HepG2 (cell line): ENCODE results near the gene EMP2. TPM values are rescaled to one million over a fixed set of nuclear protein-coding genes. Genes with fewer than 3 reads are reported as not detected.

Experiments used
- BATF2 ChIP-seq: sonication (generic); formaldehyde crosslinking; IDR thresholded peaks from 2 replicates; pipeline ENCODE4 v1.8.0; 2022; ENCODE audit warnings: mild to moderate bottlenecking, missing genetic modification reagents, moderate library complexity
- BCL6 ChIP-seq: IDR thresholded peaks from 2 replicates; pipeline ENCODE4 v1.6.1; 2016; ENCODE audit warnings: missing genetic modification reagents, missing compliant biosample characterization
- MBNL3 ChIP-seq: fragments of 250-450 bp; sonication (Bioruptor Pico); conservative IDR thresholded peaks from 2 replicates; pipeline ENCODE4 v1.8.0; 2022; ENCODE audit warnings: mild to moderate bottlenecking, inconsistent platforms
- RARG ChIP-seq: sonication (generic); formaldehyde crosslinking; IDR thresholded peaks from 2 replicates; pipeline ENCODE4 v1.4.0; 2020; ENCODE audit warnings: low read depth, mild to moderate bottlenecking, missing genetic modification reagents
- ZBTB7A ChIP-seq: sonication (generic); formaldehyde crosslinking; IDR thresholded peaks from 2 replicates; pipeline ENCODE4 v1.8.0; 2022; ENCODE audit warnings: mild to moderate bottlenecking, missing genetic modification reagents
- ZBTB7B ChIP-seq: sonication (generic); formaldehyde crosslinking; IDR thresholded peaks from 2 replicates; pipeline ENCODE4 v1.4.0; 2020; ENCODE audit warnings: missing genetic modification reagents
- ZNF572 ChIP-seq: sonication (generic); formaldehyde crosslinking; IDR thresholded peaks from 2 replicates; pipeline ENCODE4 v1.5.1; 2020; ENCODE audit warnings: mild to moderate bottlenecking, missing genetic modification reagents
- ZNF644 ChIP-seq: IDR thresholded peaks from 2 replicates; pipeline ENCODE4 v1.6.1; 2016; ENCODE audit warnings: low read depth
- ZNF766 ChIP-seq: sonication (generic); formaldehyde crosslinking; IDR thresholded peaks from 2 replicates; pipeline ENCODE4 v1.5.0; 2020; ENCODE audit warnings: missing genetic modification reagents, borderline replicate concordance
- polyA plus RNA-seq, 8 experiments: library from polyadenylated mRNA; depleted of rRNA in 3 of 8; stranded (reverse) in 7 of 8; unstranded in 1 of 8; fragments of >200 nt; fragmentation: Illumina TruSeq in 4 of 8; extraction: Trizol in 4 of 8; gene quantifications; 2 replicates each; pipeline versions ENCODE4 v1.2.1 to v1.2.3, GENCODE V29; 2011 to 2016; ENCODE audit warnings: low read depth in 4 of 8, missing spikeins in 1 of 8, mixed read lengths in 1 of 8; ENCODE audit not compliant: insufficient read depth in 1 of 8
- total RNA-seq, 5 experiments: library from RNA; depleted of rRNA; stranded (reverse); fragments of >200 nt; fragmentation: Illumina TruSeq; extraction: Trizol; gene quantifications; 2 replicates each; pipeline ENCODE4 v1.2.3, GENCODE V29; 2016; ENCODE audit warnings: low read depth in 1 of 5
- TF ChIP-seq, protein P1 (sequence below): sonication (generic); formaldehyde crosslinking; IDR thresholded peaks from 2 replicates; pipeline ENCODE4 v1.5.0; 2020; ENCODE audit warnings: missing genetic modification reagents, mild to moderate bottlenecking, borderline replicate concordance
- TF ChIP-seq, protein P2 (sequence below): sonication (generic); formaldehyde crosslinking; IDR thresholded peaks from 2 replicates; pipeline ENCODE4 v1.5.1; 2020; ENCODE audit warnings: missing genetic modification reagents, mild to moderate bottlenecking, borderline replicate concordance

The EMP2 gene
- total and polyA plus RNA-seq, 2 of the 13 experiments (the other 11 are each of a cell fraction or from before 2014, with no cell fraction given): 24.6 to 91.2 TPM

GRCh38 chr16:10608687-10609401 is 28.4 kb upstream of the EMP2 start (continued):
- TF ChIP-seq, protein P1, sequence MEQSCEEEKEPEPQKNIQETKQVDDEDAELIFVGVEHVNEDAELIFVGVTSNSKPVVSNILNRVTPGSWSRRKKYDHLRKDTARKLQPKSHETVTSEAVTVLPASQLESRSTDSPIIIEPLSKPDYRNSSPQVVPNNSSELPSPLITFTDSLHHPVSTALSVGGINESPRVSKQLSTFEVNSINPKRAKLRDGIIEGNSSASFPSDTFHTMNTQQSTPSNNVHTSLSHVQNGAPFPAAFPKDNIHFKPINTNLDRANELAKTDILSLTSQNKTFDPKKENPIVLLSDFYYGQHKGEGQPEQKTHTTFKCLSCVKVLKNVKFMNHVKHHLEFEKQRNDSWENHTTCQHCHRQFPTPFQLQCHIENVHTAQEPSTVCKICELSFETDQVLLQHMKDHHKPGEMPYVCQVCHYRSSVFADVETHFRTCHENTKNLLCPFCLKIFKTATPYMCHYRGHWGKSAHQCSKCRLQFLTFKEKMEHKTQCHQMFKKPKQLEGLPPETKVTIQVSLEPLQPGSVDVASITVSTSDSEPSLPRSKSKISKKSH (CRISPR knock-in tag): no peak
- TF ChIP-seq BCL6 (CRISPR knock-in tag): no peak
- TF ChIP-seq RARG (CRISPR knock-in tag): no peak
- TF ChIP-seq ZBTB7A (CRISPR knock-in tag): no peak
- TF ChIP-seq ZNF572 (CRISPR knock-in tag): no peak
- TF ChIP-seq, protein P2, sequence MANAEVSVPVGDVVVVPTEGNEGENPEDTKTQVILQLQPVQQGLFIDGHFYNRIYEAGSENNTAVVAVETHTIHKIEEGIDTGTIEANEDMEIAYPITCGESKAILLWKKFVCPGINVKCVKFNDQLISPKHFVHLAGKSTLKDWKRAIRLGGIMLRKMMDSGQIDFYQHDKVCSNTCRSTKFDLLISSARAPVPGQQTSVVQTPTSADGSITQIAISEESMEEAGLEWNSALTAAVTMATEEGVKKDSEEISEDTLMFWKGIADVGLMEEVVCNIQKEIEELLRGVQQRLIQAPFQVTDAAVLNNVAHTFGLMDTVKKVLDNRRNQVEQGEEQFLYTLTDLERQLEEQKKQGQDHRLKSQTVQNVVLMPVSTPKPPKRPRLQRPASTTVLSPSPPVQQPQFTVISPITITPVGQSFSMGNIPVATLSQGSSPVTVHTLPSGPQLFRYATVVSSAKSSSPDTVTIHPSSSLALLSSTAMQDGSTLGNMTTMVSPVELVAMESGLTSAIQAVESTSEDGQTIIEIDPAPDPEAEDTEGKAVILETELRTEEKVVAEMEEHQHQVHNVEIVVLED (CRISPR knock-in tag): no peak
- peak; percentile 27; the same call in 1 of the 2 replicates for TF ChIP-seq ZNF766 (CRISPR knock-in tag)
- TF ChIP-seq ZNF644 (CRISPR knock-in tag): no peak
- peak; percentile 27; the same call in 1 of the 2 replicates for TF ChIP-seq ZBTB7B (CRISPR knock-in tag)
- TF ChIP-seq BATF2: 0 out of 2 replicates have a peak, but pooled peaks have one; percentile 53
- TF ChIP-seq MBNL3 (CRISPR knock-in tag): no peak
- TF ChIP-seq, all 625 proteins: peak for 62
